GM12878 (cell line): ENCODE results near the gene MAPT. TPM values are rescaled to one million over a fixed set of nuclear protein-coding genes. Genes with fewer than 3 reads are reported as not detected.

Experiments
- ATAC-seq: fragments of 200-7000 bp; cut with Tn5 transposase; 3 replicates; pipeline ENCODE4 v1.9.1; 2020; ENCODE audit warnings: mild to moderate bottlenecking, moderate library complexity
- BruUV-seq: library from RNA; stranded (reverse); fragments of 400-500 nt; replicated peaks from 2 replicates; lab custom pipeline; 2021; lab: Mats Ljungman, UMichigan
- CTCF ChIA-PET: fragments of 300-600 bp; sonication (Branson Sonifier 250); formaldehyde crosslinking; extraction: SDS; loops from one replicate; lab custom pipeline; 2021; ENCODE audit warnings: inconsistent platforms; lab: Yijun Ruan, JAX
- POLR2A ChIA-PET: fragments of 350-600 bp; formaldehyde crosslinking; extraction: SDS; loops from one replicate; lab custom pipeline; 2021; ENCODE audit warnings: inconsistent platforms; lab: Charles Lee
- RAD21 ChIA-PET: fragments of 300-600 bp; sonication (Branson Sonifier 250); formaldehyde crosslinking; loops from one replicate; lab custom pipeline; 2023; ENCODE audit warnings: antibody characterized with exemption; ENCODE audit not compliant: unreplicated experiment; lab: Charles Lee
- SMC1A ChIA-PET: fragments of 300-600 bp; sonication (Branson Sonifier 250); formaldehyde crosslinking; loops from one replicate; lab custom pipeline; 2023; ENCODE audit not compliant: unreplicated experiment, uncharacterized antibody; lab: Charles Lee
- DNase-seq: peaks from one replicate; pipeline ENCODE4 v3.0.0-alpha.2; 2011; ENCODE audit warnings: low read depth, low spot score
- FAIRE-seq: peaks from 3 replicates; lab custom pipeline; 2011; peaks lifted over from hg19 to GRCh38; lab: Jason Lieb, UNC
- H2AFZ ChIP-seq: 2 replicates; pipeline ENCODE4 v1.6.0; 2011; ENCODE audit warnings: low read depth, low read length, control low read depth; ENCODE audit not compliant: control insufficient read depth
- H3K27ac ChIP-seq: 2 replicates; pipeline ENCODE4 v1.5.1; 2011; ENCODE audit warnings: control low read depth; ENCODE audit not compliant: control insufficient read depth, insufficient read depth
- H3K27me3 ChIP-seq, 2 experiments: replicated peaks in 1 of 2; 2 replicates each; pipeline versions ENCODE4 v1.6.0 to v1.6.1; 2011; ENCODE audit warnings: low read length in 1 of 2; ENCODE audit not compliant: control insufficient read depth in 2 of 2, insufficient read depth in 2 of 2
- H3K36me3 ChIP-seq, 2 experiments: 2 replicates each; pipeline ENCODE4 v1.5.1; 2011; ENCODE audit warnings: low read length in 1 of 2; ENCODE audit not compliant: control insufficient read depth in 2 of 2, insufficient read depth in 2 of 2
- H3K4me1 ChIP-seq: 2 replicates; pipeline ENCODE4 v1.6.1; 2011; ENCODE audit warnings: mild to moderate bottlenecking, low read length, moderate library complexity, mixed read lengths; ENCODE audit not compliant: control insufficient read depth, insufficient read depth
- H3K4me2 ChIP-seq: 2 replicates; pipeline ENCODE4 v1.6.0; 2011; ENCODE audit warnings: control low read depth; ENCODE audit not compliant: control insufficient read depth, insufficient read depth
- H3K4me3 ChIP-seq: fragments of 200-600 bp; sonication (generic); 2 replicates; pipeline ENCODE4 v1.5.1; 2016
- H3K79me2 ChIP-seq: 2 replicates; pipeline ENCODE4 v1.6.0; 2011; ENCODE audit warnings: low read length; ENCODE audit not compliant: control insufficient read depth, insufficient read depth
- H3K9ac ChIP-seq: 2 replicates; pipeline ENCODE4 v1.8.0; 2011; ENCODE audit warnings: low read length, control low read depth, mixed read lengths; ENCODE audit not compliant: control insufficient read depth, insufficient read depth
- H3K9me3 ChIP-seq: replicated peaks from 3 replicates; pipeline ENCODE4 v1.5.1; 2011; ENCODE audit warnings: mild to moderate bottlenecking, low read length; ENCODE audit not compliant: control insufficient read depth, insufficient read depth
- H4K20me1 ChIP-seq: 2 replicates; pipeline ENCODE4 v1.6.0; 2011; ENCODE audit not compliant: control insufficient read depth, insufficient read depth
- BACH1 ChIP-seq: fragments of 450-650 bp; IDR thresholded peaks from 2 replicates; pipeline ENCODE4 v1.6.1; 2017; ENCODE audit warnings: mild to moderate bottlenecking, borderline replicate concordance
- BRCA1 ChIP-seq: IDR thresholded peaks from 2 replicates; pipeline ENCODE4 v1.6.1; 2011; ENCODE audit warnings: low read depth, low read length, improper control_type of control experiment
- CBFB ChIP-seq: IDR thresholded peaks from 2 replicates; pipeline ENCODE4 v1.6.1; 2016; ENCODE audit warnings: antibody characterized with exemption, low read depth
- CHD4 ChIP-seq: fragments of 200-600 bp; sonication (generic); IDR thresholded peaks from 2 replicates; pipeline ENCODE4 v1.6.1; 2016; ENCODE audit warnings: mild to moderate bottlenecking
- DPF2 ChIP-seq: fragments of 450-650 bp; IDR thresholded peaks from 2 replicates; pipeline ENCODE4 v1.6.1; 2017; ENCODE audit warnings: mild to moderate bottlenecking
- E2F8 ChIP-seq: fragments of 450-650 bp; IDR thresholded peaks from 2 replicates; pipeline ENCODE4 v1.6.1; 2018; ENCODE audit warnings: mild to moderate bottlenecking, low read depth, moderate library complexity; ENCODE audit not compliant: partially characterized antibody
- EP300 ChIP-seq, 2 experiments: fragments of 150-350 bp in 1 of 2; IDR thresholded peaks; 2 replicates each; pipeline ENCODE4 v1.6.1; 2011 to 2012; ENCODE audit warnings: low read depth in 2 of 2, low read length in 2 of 2, borderline replicate concordance in 1 of 2, improper control_type of control experiment in 1 of 2, inconsistent platforms in 1 of 2; ENCODE audit not compliant: control insufficient read depth in 1 of 2
- GABPA ChIP-seq: IDR thresholded peaks from 2 replicates; pipeline ENCODE4 v1.6.1; 2014; ENCODE audit warnings: antibody characterized with exemption, low read depth, mild to moderate bottlenecking, inconsistent platforms
- IRF3 ChIP-seq: fragments of 450-650 bp; IDR thresholded peaks from 2 replicates; pipeline ENCODE4 v1.6.1; 2014; ENCODE audit warnings: mild to moderate bottlenecking
- JUND ChIP-seq: IDR thresholded peaks from 2 replicates; pipeline ENCODE4 v1.6.1; 2012; ENCODE audit warnings: low read depth, mild to moderate bottlenecking, low read length, improper control_type of control experiment, moderate library complexity
- MYC ChIP-seq: IDR thresholded peaks from 2 replicates; pipeline ENCODE4 v1.6.1; 2011; ENCODE audit warnings: mild to moderate bottlenecking, low read length, moderate library complexity, inconsistent platforms; ENCODE audit not compliant: insufficient read depth, insufficient replicate concordance, insufficient read length, severe bottlenecking
- NR2F1 ChIP-seq: fragments of 450-650 bp; conservative IDR thresholded peaks from 2 replicates; pipeline ENCODE4 v1.6.1; 2017; ENCODE audit warnings: mild to moderate bottlenecking
- PKNOX1 ChIP-seq: fragments of 450-650 bp; IDR thresholded peaks from 2 replicates; pipeline ENCODE4 v1.6.1; 2016; ENCODE audit warnings: mild to moderate bottlenecking
- SIX5 ChIP-seq: IDR thresholded peaks from 2 replicates; pipeline ENCODE4 v1.6.1; 2011; ENCODE audit warnings: mild to moderate bottlenecking, low read depth, low read length, moderate library complexity; ENCODE audit not compliant: severe bottlenecking
- WGBS: methylation state at CpG from one replicate; pipeline ENCODE4 v1.1.6; 2016; ENCODE audit warnings: low lambda C conversion rate; ENCODE audit not compliant: insufficient replicate concordance, insufficient coverage; ENCODE audit errors: missing lambda C conversion rate; 5-methylcytosine and 5-hydroxymethylcytosine counted together
- in situ Hi-C: fragments of 300-500 bp; cut with MboI; formaldehyde crosslinking; loops from 9 replicates; pipeline ENCODE4 v1.14.3; 2018; ENCODE audit warnings: mixed read lengths
- intact Hi-C: fragments of 100-400 bp; cut with micrococcal nuclease; formaldehyde crosslinking; loops from one replicate; pipeline ENCODE4 v1.14.2; 2022; ENCODE audit not compliant: unreplicated experiment
- polyA plus RNA-seq, 11 experiments: library from polyadenylated mRNA; depleted of rRNA in 4 of 11; unstranded in 6 of 11; stranded (reverse) in 5 of 11; fragments of >200 nt; fragmentation: Nextera tagmentation in 4 of 11; fragmentation: Illumina TruSeq in 1 of 11; extraction: Ambion mirVana in 4 of 11; extraction: Trizol in 1 of 11; gene quantifications; 1 replicate in 1 of 11; 2 replicates in 10 of 11; pipeline versions ENCODE4 v1.2.1 to v1.2.3, GENCODE V29; 2011 to 2016; ENCODE audit warnings: inconsistent platforms in 2 of 11, missing spikeins in 2 of 11, low read depth in 1 of 11
- total RNA-seq, 4 experiments: library from RNA; depleted of rRNA in 3 of 4; stranded (reverse); fragments of >200 nt in 3 of 4; fragmentation: Illumina TruSeq in 1 of 4; extraction: Trizol in 1 of 4; gene quantifications; 2 replicates each; pipeline versions ENCODE4 v1.2.1 to v1.2.3, GENCODE V29; 2013 to 2021
- TF ChIP-seq, protein P1 (sequence below): IDR thresholded peaks from 2 replicates; pipeline ENCODE4 v1.6.1; 2012; ENCODE audit warnings: low read depth, low read length, improper control_type of control experiment
- TF ChIP-seq, protein P2 (sequence below): fragments of 450-650 bp; IDR thresholded peaks from 2 replicates; pipeline ENCODE4 v1.6.1; 2017; ENCODE audit warnings: mild to moderate bottlenecking, low read depth, inconsistent platforms; ENCODE audit not compliant: poor library complexity, severe bottlenecking

Gene MAPT
- total and polyA plus RNA-seq, 10 of the 15 experiments (the other 5 are each of a cell fraction or from before 2014, with no cell fraction given) = under 0.01 to 0.05 (median 0.03) TPM; not detected in 7

GRCh38 chr17:45972531-45972930 lies 78.2 kb downstream of the MAPT start:
- Histone ChIP-seq H2AFZ (no peak overlapping the region), H3K27ac (no peak overlapping the region), H3K9me3 (no peaks in the 10 kb centered on the region; the same call in 2 of the 3 replicates), H3K9ac (no peak overlapping the region), H3K79me2 (no peaks in the 10 kb centered on the region), H3K4me1 (no peaks in the 10 kb centered on the region), H4K20me1 (no peaks in the 10 kb centered on the region), H3K4me3 (no peak overlapping the region), H3K36me3 (no peaks in the 10 kb centered on the region), H3K27me3 (no peaks in the 10 kb centered on the region; a peak in 3 of 4 replicates), H3K4me2 (no peak overlapping the region)
- ChIA-PET SMC1A (interaction anchor here (0.9 kb wide), 1 partner anchor 26 kb away, joined by 3 read pairs; no protein-coding TSS in a partner anchor), POLR2A (no interaction called here), CTCF (no interaction called here), RAD21 (no interaction called here)
- intact Hi-C loops (no loop called here), in situ Hi-C loops (no loop called here)
- ATAC-seq (no peak), FAIRE-seq (no peak), DNase-seq (no peak)
- TF ChIP-seq IRF3 (no peak), E2F8 (no peak), PKNOX1 (no peak), CBFB (no peak), EP300 (IDR thresholded peaks at IDR 0.05; ENCODE audit: borderline replicate concordance in 1 of 2, control insufficient read depth in 1 of 2, low read depth in 2 of 2, low read length in 2 of 2) (no peak), GABPA (no peak), BACH1 (no peak), MYC (no peak), DPF2 (no peak), JUND (no peak), NR2F1 (no peak), SIX5 (no peak), BRCA1 (no peak), CHD4 (no peak)
- TF ChIP-seq, protein P1, sequence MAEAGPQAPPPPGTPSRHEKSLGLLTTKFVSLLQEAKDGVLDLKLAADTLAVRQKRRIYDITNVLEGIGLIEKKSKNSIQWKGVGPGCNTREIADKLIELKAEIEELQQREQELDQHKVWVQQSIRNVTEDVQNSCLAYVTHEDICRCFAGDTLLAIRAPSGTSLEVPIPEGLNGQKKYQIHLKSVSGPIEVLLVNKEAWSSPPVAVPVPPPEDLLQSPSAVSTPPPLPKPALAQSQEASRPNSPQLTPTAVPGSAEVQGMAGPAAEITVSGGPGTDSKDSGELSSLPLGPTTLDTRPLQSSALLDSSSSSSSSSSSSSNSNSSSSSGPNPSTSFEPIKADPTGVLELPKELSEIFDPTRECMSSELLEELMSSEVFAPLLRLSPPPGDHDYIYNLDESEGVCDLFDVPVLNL = no peak
- TF ChIP-seq, protein P2, sequence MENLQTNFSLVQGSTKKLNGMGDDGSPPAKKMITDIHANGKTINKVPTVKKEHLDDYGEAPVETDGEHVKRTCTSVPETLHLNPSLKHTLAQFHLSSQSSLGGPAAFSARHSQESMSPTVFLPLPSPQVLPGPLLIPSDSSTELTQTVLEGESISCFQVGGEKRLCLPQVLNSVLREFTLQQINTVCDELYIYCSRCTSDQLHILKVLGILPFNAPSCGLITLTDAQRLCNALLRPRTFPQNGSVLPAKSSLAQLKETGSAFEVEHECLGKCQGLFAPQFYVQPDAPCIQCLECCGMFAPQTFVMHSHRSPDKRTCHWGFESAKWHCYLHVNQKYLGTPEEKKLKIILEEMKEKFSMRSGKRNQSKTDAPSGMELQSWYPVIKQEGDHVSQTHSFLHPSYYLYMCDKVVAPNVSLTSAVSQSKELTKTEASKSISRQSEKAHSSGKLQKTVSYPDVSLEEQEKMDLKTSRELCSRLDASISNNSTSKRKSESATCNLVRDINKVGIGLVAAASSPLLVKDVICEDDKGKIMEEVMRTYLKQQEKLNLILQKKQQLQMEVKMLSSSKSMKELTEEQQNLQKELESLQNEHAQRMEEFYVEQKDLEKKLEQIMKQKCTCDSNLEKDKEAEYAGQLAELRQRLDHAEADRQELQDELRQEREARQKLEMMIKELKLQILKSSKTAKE = no peak
- 40% methylated on average over 3 of the region's 3 CpGs for WGBS
- no TSS peak for BruUV-seq
